SK-N-SH treated with all-trans-retinoic acid at 6 μM for 48 hours (cell line): ENCODE data around the gene RNF144B.

ENCODE experiments used
- ATAC-seq: fragments of 200-7000 bp; cut with Tn5 transposase; 3 replicates; pipeline ENCODE4 v1.9.1; 2020; ENCODE audit warnings: mild to moderate bottlenecking, moderate library complexity
- BACH2 ChIP-seq: fragments of 250-450 bp; sonication (Bioruptor Pico); IDR thresholded peaks from 2 replicates; pipeline ENCODE4 v1.9.0; 2021; ENCODE audit warnings: mild to moderate bottlenecking, borderline replicate concordance
- CSDC2 ChIP-seq: fragments of 250-450 bp; sonication (Bioruptor Pico); IDR thresholded peaks from 2 replicates; pipeline ENCODE4 v1.5.0; 2020; ENCODE audit warnings: mild to moderate bottlenecking, moderate library complexity
- CSRNP3 ChIP-seq: fragments of 250-450 bp; sonication (Bioruptor Pico); IDR thresholded peaks from 2 replicates; pipeline ENCODE4 v1.5.1; 2021; ENCODE audit warnings: mild to moderate bottlenecking, moderate library complexity
- GLIS3 ChIP-seq: fragments of 250-450 bp; sonication (Bioruptor Pico); IDR thresholded peaks from 2 replicates; pipeline ENCODE4 v1.5.0; 2020; ENCODE audit warnings: mild to moderate bottlenecking, moderate library complexity
- ISL1 ChIP-seq: fragments of 250-450 bp; sonication (Bioruptor Pico); IDR thresholded peaks from 2 replicates; pipeline ENCODE4 v2.1.2; 2022; ENCODE audit warnings: mild to moderate bottlenecking, moderate library complexity
- OSR1 ChIP-seq: fragments of 250-450 bp; sonication (Bioruptor Pico); IDR thresholded peaks from 2 replicates; pipeline ENCODE4 v1.8.0; 2022; ENCODE audit warnings: moderate library complexity, mild to moderate bottlenecking, inconsistent platforms
- PATZ1 ChIP-seq: fragments of 250-450 bp; sonication (Bioruptor Pico); IDR thresholded peaks from 2 replicates; pipeline ENCODE4 v1.8.0; 2020; ENCODE audit warnings: mild to moderate bottlenecking, moderate library complexity, borderline replicate concordance
- POU6F1 ChIP-seq: fragments of 250-450 bp; sonication (Bioruptor Pico); IDR thresholded peaks from 2 replicates; pipeline ENCODE4 v1.8.0; 2021; ENCODE audit warnings: low read depth, mild to moderate bottlenecking, moderate library complexity, borderline replicate concordance
- PPARA ChIP-seq: fragments of 250-450 bp; sonication (Bioruptor Pico); IDR thresholded peaks from 2 replicates; pipeline ENCODE4 v1.5.0; 2020; ENCODE audit warnings: mild to moderate bottlenecking, borderline replicate concordance
- SNAI2 ChIP-seq: fragments of 250-450 bp; sonication (Bioruptor Pico); IDR thresholded peaks from 2 replicates; pipeline ENCODE4 v1.5.0; 2020; ENCODE audit warnings: mild to moderate bottlenecking, moderate library complexity
- TOX ChIP-seq: fragments of 250-450 bp; sonication (Bioruptor Pico); IDR thresholded peaks from 2 replicates; pipeline ENCODE4 v1.8.0; 2021; ENCODE audit warnings: mild to moderate bottlenecking, moderate library complexity, borderline replicate concordance
- TSHZ2 ChIP-seq: fragments of 250-450 bp; sonication (Bioruptor Pico); IDR thresholded peaks from 2 replicates; pipeline ENCODE4 v1.5.0; 2020; ENCODE audit warnings: mild to moderate bottlenecking, moderate library complexity
- ZC3H10 ChIP-seq: fragments of 250-450 bp; sonication (Bioruptor Pico); IDR thresholded peaks from 2 replicates; pipeline ENCODE4 v1.5.1; 2021; ENCODE audit warnings: mild to moderate bottlenecking, moderate library complexity
- ZFP3 ChIP-seq: fragments of 250-450 bp; sonication (Bioruptor Pico); IDR thresholded peaks from 2 replicates; pipeline ENCODE4 v1.5.0; 2020; ENCODE audit warnings: mild to moderate bottlenecking, moderate library complexity
- ZNF565 ChIP-seq: fragments of 450-650 bp; formaldehyde crosslinking; conservative IDR thresholded peaks from 2 replicates; pipeline ENCODE4 v1.5.0; 2020; ENCODE audit warnings: low read depth, mild to moderate bottlenecking, moderate library complexity
- ZNF70 ChIP-seq: fragments of 450-650 bp; formaldehyde crosslinking; IDR thresholded peaks from 2 replicates; pipeline ENCODE4 v1.5.0; 2020; ENCODE audit warnings: mild to moderate bottlenecking, moderate library complexity
- ZNF8 ChIP-seq: fragments of 450-650 bp; formaldehyde crosslinking; IDR thresholded peaks from 2 replicates; pipeline ENCODE4 v1.5.0; 2020; ENCODE audit warnings: mild to moderate bottlenecking, moderate library complexity
- TF ChIP-seq, protein P1 (sequence below): fragments of 250-450 bp; sonication (Bioruptor Pico); IDR thresholded peaks from 2 replicates; pipeline ENCODE4 v1.5.1; 2020; ENCODE audit warnings: low read depth, mild to moderate bottlenecking, moderate library complexity

Gene RNF144B

GRCh38 chr6:18441251-18441979 is 54.3 kb downstream of the RNF144B start:
- no peak for ATAC-seq
- TF ChIP-seq CSDC2 (CRISPR knock-in tag), result no peak
- no peak for TF ChIP-seq CSRNP3 (CRISPR knock-in tag)
- TF ChIP-seq POU6F1 (CRISPR knock-in tag), result no peak
- no peak for TF ChIP-seq ZNF565

- TF ChIP-seq POU6F1 (CRISPR knock-in tag) (no peak), ISL1 (CRISPR knock-in tag) (no peak), TOX (CRISPR knock-in tag) (no peak), ZC3H10 (CRISPR knock-in tag) (no peak), BACH2 (CRISPR knock-in tag) (no peak), SNAI2 (CRISPR knock-in tag) (no peak), CSRNP3 (CRISPR knock-in tag) (no peak), ZFP3 (CRISPR knock-in tag) (no peak), GLIS3 (CRISPR knock-in tag) (no peak), PATZ1 (CRISPR knock-in tag) (no peak), OSR1 (CRISPR knock-in tag) (no peak), ZNF565 (no peak)
- ATAC-seq, result peak; percentile 42; the same call in 2 of the 3 replicates
Measured at GRCh38 chr6:18444111-18444510, 57.0 kb downstream of the RNF144B start.

DNA sequence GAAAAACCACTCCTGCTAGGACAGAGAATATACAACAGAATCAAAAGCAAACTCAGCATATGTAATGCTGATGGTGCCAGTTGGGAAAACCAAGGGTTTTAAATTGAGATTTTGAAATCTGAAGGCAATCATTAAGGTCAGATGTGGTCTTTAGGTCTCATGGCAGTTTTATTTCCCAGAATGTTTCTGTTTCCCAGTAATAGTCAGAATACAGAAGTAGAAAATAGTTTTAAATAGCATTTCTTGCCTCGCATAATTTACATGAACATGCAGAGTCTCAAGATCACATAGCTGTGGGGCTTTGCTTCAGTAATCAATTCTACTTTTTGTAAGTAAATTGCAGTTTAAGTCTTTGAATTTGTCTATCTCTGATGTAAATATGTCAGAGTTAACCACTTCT is 58.1 kb downstream of the RNF144B start:
- no peak for ATAC-seq
- TF ChIP-seq CSRNP3 (CRISPR knock-in tag) (no peak), ZFP3 (CRISPR knock-in tag) (no peak), ZNF8 (no peak), TOX (CRISPR knock-in tag) (no peak), ZNF565 (no peak), SNAI2 (CRISPR knock-in tag) (no peak), TSHZ2 (CRISPR knock-in tag) (no peak), PPARA (no peak), ZNF70 (CRISPR knock-in tag) (no peak), OSR1 (CRISPR knock-in tag) (no peak), BACH2 (CRISPR knock-in tag) (no peak), ZC3H10 (CRISPR knock-in tag) (no peak)
- TF ChIP-seq, protein P1, sequence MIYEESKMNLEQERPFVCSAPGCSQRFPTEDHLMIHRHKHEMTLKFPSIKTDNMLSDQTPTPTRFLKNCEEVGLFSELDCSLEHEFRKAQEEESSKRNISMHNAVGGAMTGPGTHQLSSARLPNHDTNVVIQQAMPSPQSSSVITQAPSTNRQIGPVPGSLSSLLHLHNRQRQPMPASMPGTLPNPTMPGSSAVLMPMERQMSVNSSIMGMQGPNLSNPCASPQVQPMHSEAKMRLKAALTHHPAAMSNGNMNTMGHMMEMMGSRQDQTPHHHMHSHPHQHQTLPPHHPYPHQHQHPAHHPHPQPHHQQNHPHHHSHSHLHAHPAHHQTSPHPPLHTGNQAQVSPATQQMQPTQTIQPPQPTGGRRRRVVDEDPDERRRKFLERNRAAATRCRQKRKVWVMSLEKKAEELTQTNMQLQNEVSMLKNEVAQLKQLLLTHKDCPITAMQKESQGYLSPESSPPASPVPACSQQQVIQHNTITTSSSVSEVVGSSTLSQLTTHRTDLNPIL (CRISPR knock-in tag), result no peak
